HuH-7 (cell line): Measurements from ENCODE around the gene LDLRAD1.
"Not testable (repeated sequence)": the region's sequence is repeated elsewhere in the genome, so short reads cannot be mapped to it uniquely, and the experiment has no call there.

Experiments
- DNase-seq: peaks from one replicate; pipeline ENCODE4 v3.0.0; 2011; ENCODE audit warnings: low spot score

The LDLRAD1 gene

DNA sequence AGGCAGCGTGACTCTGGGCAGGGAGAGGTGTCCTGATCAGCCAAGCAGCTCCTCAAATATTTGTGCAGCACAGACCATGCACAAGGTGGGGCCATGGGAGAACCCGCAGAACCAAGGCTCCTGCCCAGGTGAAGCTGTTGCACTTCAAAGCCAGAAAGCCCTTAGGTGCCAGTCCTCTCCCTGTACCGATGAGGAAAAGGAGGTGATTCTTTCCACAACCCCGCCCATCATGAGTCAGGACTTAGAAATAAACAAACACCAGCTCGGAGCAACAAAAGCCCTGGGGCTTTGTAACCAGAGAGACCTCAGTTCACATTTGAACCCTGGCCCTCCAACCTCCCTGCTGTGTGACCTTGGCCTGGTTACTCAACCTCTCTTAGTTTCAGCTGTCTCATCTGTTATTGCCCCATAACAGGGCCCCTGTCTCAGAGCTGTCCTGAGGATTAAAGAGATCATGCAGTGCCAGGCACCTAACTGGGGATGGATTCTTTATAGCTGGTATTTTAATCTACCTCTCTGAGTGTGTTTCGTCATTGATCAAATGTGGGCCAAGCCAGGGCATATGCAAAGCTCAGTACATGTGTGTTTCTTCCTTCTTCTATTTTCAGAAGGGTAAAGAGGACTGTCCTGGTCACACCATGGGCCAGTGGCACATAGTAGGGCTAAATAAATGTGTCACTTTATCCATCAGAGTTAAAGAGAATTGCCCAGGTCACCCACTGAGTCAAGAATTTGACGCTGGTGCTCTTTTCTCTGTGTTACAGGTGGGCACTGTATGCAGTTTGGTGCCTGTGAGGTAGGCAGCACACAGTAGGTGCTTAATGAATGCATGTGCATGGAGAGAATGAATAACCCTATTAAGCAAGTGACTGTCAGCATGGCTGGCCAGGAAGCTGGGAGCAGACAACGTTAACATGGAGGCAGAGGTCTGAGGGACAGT, 1.4 kb downstream of the LDLRAD1 start:
- peak; percentile 81 for DNase-seq

DNA sequence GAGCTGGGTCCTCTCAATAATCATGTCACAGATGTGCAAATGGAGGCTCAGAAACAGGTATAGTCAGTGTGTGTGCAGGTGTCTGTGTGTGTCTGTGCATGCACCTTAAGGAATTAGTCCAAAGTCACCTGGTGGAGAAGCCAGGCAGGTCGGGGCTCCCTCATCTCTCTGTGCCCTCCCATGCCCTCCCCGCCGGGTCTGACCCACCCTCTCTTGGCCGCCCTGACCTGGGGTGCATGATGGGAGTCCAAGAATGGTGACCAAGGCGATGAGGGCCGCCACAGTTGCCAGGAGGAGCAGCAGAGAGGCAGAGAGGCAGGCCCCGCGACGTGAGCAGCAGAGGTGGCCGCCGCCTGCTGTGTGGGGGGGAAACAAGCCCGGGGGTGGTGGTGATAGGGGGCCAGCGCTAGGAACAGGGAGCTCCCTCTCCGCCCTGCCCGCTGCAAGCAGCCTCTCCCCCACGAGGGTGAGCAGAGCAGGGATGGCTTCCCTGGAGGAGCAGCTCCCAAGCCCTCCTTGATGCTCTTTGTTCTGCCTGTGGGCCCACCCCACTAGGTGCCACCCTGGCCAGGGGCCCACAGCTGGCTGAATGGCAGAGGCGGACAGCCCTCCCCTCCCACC, 3.9 kb downstream of the LDLRAD1 start:
- no peak for DNase-seq

GRCh38 chr1:54013393-54014008, 4.5 kb downstream of the LDLRAD1 start:
- DNase-seq, result no peak

DNA sequence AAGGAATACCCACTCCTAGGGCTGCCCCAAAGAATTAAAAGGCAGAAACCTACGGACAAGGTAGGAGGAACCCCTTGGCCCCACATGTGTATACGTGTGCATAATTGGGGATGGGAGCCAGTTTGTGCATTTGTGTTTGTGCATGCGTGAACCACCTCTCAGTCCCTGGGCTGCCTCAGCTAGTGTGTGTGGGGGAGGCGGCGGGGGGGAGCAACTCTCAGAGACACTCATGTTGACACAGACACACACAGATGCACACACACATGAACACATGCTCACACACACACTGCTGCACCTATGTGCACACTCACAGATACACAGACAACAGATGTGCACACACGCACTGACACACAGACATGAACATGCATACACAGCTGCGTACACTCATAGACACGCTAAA, 5.1 kb downstream of the LDLRAD1 start:
- DNase-seq, result no peak

- DNase-seq, result no peak
Observed at GRCh38 chr1:54012008-54012325, 6.0 kb downstream of the LDLRAD1 start.

DNA sequence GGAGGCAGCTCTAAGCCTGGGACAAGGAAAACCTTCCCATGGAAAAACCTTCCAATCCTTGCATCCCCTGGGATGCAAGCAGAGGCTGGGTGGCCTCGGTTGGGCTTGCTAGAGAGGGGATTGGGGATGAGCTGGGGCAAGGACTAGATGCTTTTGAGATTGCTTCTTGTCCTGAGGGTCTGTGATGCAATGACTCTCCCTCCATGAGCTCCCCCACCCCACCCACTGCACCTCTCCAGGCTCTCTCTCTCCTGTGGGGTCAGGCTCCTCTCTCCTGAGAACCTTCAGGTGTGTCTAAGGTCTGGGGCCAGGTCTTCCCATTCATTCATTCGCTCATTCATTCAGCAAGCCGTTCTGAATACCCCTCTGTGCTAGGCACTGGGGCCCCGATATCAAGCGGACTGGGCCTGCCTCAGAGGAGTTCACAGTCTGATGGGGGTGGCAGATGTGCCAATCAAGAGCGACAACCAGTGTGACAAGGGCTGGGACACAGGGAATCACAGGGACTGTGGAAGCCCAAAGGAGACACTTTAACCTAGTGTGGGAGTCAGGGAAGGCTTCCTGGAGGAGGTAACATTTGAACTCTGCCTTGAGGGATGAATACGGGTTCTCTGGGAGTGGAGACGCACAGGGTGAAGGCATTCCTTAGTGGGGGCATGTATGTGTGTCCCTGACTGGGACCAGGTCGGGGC, 6.5 kb downstream of the LDLRAD1 start:
- DNase-seq, result no peak

- no peak for DNase-seq
Observed at GRCh38 chr1:54010415-54011117, 7.4 kb downstream of the LDLRAD1 start.

GRCh38 chr1:54009406-54009805, 8.6 kb downstream of the LDLRAD1 start:
- DNase-seq, result no peak

DNA sequence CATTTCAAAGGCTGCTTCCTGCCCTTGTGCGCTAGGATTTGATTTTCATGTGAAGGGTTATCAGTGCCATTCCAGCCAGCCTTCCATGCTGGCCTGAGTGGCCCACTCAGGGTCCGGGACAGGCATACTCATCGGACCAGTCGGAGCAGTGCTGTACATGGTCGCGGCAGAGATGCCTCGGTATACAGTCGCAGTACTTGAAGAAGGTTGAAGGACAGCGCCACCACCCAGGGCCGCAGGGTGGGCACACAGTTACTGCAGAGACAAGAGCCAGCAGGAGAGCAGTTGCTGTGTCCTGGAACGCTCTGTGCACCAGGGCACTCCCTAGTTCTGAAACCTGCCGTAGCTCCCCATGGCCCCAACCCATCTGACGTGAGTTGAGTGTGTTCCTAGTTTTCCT, 9.1 kb downstream of the LDLRAD1 start:
- no peak for DNase-seq

- DNase-seq, result no peak
Observed at GRCh38 chr1:54007613-54008012, 10.4 kb downstream of the LDLRAD1 start.

DNA sequence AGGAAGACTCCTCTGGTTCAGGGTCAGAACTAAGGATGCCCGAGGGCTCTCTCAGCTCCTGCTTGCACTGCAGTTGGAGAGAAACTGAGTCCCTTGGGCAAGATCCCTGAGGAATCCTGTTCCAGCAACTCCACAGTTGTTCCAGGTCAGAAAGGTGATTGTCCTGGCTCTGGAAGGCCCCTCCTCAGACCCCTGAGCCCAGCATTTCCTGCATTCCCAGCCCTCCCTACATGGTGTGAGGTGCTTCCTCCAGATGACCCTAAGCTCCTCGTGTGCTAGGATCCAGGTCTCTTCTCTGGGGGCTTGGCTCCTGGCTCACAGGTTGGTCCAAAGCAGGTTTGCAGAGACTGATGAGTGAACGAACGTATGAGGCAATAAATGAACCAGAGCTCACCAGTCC, 11.5 kb downstream of the LDLRAD1 start:
- no peak for DNase-seq

DNA sequence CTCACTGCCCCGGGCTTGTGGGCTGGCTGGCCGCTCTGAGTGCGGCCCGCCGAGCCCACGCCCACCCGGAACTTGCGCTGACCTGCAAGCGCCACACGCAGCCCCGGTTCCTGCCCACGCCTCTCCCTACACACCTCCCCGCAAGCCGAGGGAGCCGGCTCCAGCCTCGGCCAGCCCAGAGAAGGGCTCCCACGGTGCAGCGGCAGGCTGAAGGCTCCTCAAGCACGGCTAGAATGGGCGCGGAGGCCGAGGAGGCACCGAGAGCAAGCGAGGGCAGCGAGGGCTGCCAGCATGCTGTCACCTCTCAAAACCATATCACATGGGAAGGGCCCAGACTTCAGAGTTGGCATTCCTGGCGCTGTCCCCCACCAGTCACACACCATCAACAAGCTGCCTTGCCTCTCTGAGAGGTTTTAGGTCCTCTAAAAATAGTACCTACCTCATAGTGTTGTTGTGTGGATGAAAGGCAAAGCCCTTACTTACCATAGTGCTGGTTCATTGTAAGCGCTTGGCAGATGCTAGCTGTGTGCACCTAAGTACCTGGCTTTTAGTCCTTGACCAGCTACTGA, 13.4 kb downstream of the LDLRAD1 start:
- DNase-seq, result no peak

- DNase-seq, result not testable (repeated sequence)
Observed at GRCh38 chr1:54003750-54004480, 14.1 kb downstream of the LDLRAD1 start.

DNA sequence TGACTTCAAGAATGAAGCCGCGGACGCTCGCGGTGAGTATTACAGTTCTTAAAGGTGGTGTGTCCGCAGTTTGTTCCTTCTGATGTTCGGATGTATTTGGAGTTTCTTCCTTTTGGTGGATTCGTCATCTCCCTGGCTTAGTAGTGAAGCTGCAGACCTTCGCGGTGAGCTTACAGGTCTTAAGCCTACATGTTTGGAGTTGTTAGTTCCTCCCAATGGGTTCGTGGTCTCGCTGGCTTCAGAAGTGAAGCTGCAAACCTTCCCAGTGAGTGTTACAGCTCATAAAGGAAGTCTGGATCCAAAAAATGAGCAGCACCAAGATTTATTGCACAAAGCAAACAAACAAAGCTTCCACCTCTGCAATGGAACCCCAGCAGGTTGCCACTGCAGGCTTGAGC, 14.7 kb downstream of the LDLRAD1 start:
- DNase-seq, result no peak

GRCh38 chr1:54002544-54003248, 15.3 kb downstream of the LDLRAD1 start:
- no peak for DNase-seq

DNA sequence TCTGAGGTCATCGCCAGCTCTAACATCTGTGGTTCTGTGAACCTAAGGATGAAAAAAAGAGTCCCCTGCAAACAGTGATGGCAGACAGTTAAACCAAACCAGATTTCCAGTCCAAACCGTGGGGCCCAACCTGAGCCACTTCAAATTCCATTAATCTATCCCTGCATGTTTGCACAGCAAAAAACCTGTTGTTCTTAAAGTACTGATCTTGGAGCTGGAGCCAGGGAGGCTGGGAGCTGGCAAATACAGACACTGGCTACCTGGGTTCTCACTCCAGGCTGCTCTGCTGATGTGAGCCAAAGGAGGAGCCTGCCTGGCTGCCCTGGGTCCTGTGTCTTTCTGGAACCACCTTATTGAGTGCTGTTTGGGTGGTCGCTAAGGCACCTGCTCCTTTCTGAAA, 16.4 kb downstream of the LDLRAD1 start:
- no peak for DNase-seq

DNA sequence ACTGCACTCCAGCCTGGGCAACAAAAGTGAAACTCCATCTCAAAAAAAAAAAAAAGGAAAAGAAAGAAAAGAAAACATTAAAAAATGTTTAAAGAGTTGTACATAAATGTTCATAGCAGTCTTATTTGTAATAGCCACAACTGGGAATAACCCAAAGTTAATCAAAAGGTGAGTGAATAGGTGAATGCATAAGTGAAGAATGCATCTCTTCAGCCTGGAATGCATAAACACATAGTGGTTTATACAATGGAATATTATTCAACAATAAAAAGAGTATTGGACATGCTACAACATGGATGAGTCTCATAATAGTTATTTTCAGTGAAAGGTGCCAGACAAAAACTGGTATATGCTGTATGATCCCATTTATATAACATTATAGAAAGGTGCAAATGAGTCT, 18.1 kb downstream of the LDLRAD1 start:
- DNase-seq, result no peak

DNA sequence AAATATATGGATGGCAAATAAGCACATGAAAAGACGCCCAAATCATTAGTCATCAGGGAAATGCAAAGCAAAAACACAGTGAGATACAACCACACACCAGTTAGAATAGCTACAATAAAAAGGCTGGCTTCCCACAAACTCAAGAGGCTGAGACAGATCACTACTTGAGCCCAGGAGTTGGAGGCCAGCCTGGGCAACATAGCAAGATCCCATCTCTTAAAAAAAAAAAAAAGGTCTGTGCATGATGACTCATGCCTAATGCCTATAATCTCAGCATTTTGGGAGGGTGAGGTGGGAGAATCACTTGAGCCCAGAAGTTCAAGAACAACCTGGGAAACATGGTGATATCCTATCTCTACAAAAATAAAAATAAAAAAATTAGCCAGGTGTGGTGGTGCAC, 19.8 kb downstream of the LDLRAD1 start:
- DNase-seq, result no peak

- no peak for DNase-seq
Observed at GRCh38 chr1:53995683-53996082, 22.3 kb downstream of the LDLRAD1 start.

DNA sequence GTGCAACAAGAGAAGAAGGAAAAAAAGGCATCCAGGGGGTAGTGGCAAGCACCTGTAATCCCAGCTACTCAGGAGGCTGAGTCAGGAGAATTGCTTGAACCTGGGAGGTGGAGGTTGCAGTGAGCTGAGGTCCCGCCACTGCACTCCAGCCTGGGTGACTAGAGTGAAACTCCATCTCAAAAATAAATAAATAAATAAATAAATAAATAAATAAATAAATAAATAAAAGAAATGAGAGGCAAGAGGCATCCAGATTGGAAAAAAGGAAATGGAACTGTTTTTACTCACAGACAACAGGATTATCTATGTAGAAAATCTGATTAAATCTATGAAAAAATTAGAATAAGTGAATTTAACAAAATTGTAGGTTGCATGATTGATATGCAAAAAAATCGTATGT, 23.5 kb downstream of the LDLRAD1 start:
- not testable (repeated sequence) for DNase-seq
